Peyer's patch (tissue), 4 donors: ENCODE results near the gene MRPL19. TPM values are rescaled to one million over a fixed set of nuclear protein-coding genes. Genes with fewer than 3 reads are reported as not detected.

Experiments used
- DNase-seq, 3 donors: peaks; one replicate each; pipeline ENCODE4 v3.0.0-alpha.2; 2017 to 2019
- H3K27ac ChIP-seq, 4 donors: fragments of 200-600 bp; sonication (generic); one replicate each; pipeline ENCODE4 v1.5.1; 2016 to 2019
- H3K27me3 ChIP-seq, 2 donors: fragments of 200-600 bp; sonication (generic); one replicate each; pipeline ENCODE4 v1.5.1; 2019
- H3K36me3 ChIP-seq, 3 donors: fragments of 200-600 bp; sonication (generic); one replicate each; pipeline ENCODE4 v1.5.1; 2016 to 2019
- H3K4me1 ChIP-seq, 4 donors: fragments of 200-600 bp; sonication (generic); one replicate each; pipeline ENCODE4 v1.5.1; 2016 to 2019
- H3K4me3 ChIP-seq, 4 donors: fragments of 200-600 bp; sonication (generic); 1 replicate in 3 of 4; 2 replicates in 1 of 4; pipeline ENCODE4 v1.5.1; 2016 to 2019; ENCODE audit warnings: mild to moderate bottlenecking in 1 of 4
- H3K9me3 ChIP-seq, 4 donors: fragments of 200-600 bp; sonication (generic); one replicate each; pipeline ENCODE4 v1.5.1; 2016 to 2019; ENCODE audit warnings: mild to moderate bottlenecking in 1 of 4
- CTCF ChIP-seq, 6 experiments: fragments of 450-650 bp in 4 of 6; fragments of 200-600 bp in 2 of 6; sonication (generic) in 1 of 6; IDR thresholded peaks; one replicate each; pipeline ENCODE4 v1.5.1; 2017 to 2019; ENCODE audit warnings: antibody characterized with exemption in 6 of 6, mild to moderate bottlenecking in 3 of 6, moderate library complexity in 1 of 6
- POLR2A ChIP-seq, 2 donors: fragments of 450-650 bp; IDR thresholded peaks; one replicate each; pipeline ENCODE4 v1.5.1; 2017; ENCODE audit warnings: antibody characterized with exemption in 2 of 2, mild to moderate bottlenecking in 2 of 2, moderate library complexity in 2 of 2
- total RNA-seq, 4 donors: library from RNA; depleted of rRNA; stranded (reverse); fragments of >200 nt; gene quantifications; one replicate each; pipeline ENCODE4 v1.1.0, GENCODE V29; 2016

MRPL19 gene
- total RNA-seq, 4 donors from 2014 or later: 20.6 to 61.1 (median 26.8) TPM

GRCh38 chr2:75627902-75628504 lies 18.6 kb upstream of the MRPL19 start:
- peak; percentile 50 to 85 (median 77) for DNase-seq
- no peak for TF ChIP-seq POLR2A (IDR thresholded peaks at IDR 0.05)
- TF ChIP-seq CTCF (IDR thresholded peaks at IDR 0.05): peak; percentile 15 to 80 (median 70)
- H3K36me3 ChIP-seq: no peaks in the 10 kb centered on the region

GRCh38 chr2:75632091-75632701 lies 14.4 kb upstream of the MRPL19 start:
- H3K9me3 ChIP-seq: no peaks in the 10 kb centered on the region
- H3K27me3 ChIP-seq: no peaks in the 10 kb centered on the region

More at GRCh38 chr2:75627902-75628504, 18.6 kb upstream of the MRPL19 start:
- Histone ChIP-seq H3K27me3 (no peaks in the 10 kb centered on the region), H3K27ac (no peak overlapping the region), H3K4me3 (no peak overlapping the region), H3K9me3 (no peaks in the 10 kb centered on the region), H3K4me1 (no peaks in the 10 kb centered on the region)

GRCh38 chr2:75632813-75633212 lies 13.8 kb upstream of the MRPL19 start:
- no peak for DNase-seq
- Histone ChIP-seq H3K27me3 (no peaks in the 10 kb centered on the region), H3K4me1 (no peaks in the 10 kb centered on the region), H3K9me3 (no peaks in the 10 kb centered on the region), H3K27ac (no peak overlapping the region), H3K4me3 (no peak overlapping the region), H3K36me3 (no peaks in the 10 kb centered on the region)
- TF ChIP-seq CTCF (IDR thresholded peaks at IDR 0.05) (no peak), POLR2A (IDR thresholded peaks at IDR 0.05) (no peak)

More at GRCh38 chr2:75632091-75632701, 14.4 kb upstream of the MRPL19 start:
- no peak for TF ChIP-seq CTCF (IDR thresholded peaks at IDR 0.05)
- no peak for TF ChIP-seq POLR2A (IDR thresholded peaks at IDR 0.05)
- Histone ChIP-seq H3K27ac (no peak overlapping the region), H3K36me3 (no peaks in the 10 kb centered on the region), H3K4me3 (no peak overlapping the region), H3K4me1 (no peaks in the 10 kb centered on the region)
- no peak for DNase-seq

- H3K4me1 ChIP-seq: no peaks in the 10 kb centered on the region
- H3K27me3 ChIP-seq: no peaks in the 10 kb centered on the region
- H3K27ac ChIP-seq: no peak overlapping the region
- H3K9me3 ChIP-seq: no peaks in the 10 kb centered on the region
- H3K36me3 ChIP-seq: no peaks in the 10 kb centered on the region
- H3K4me3 ChIP-seq: no peak overlapping the region
- TF ChIP-seq POLR2A (IDR thresholded peaks at IDR 0.05) (no peak), CTCF (IDR thresholded peaks at IDR 0.05) (no peak)
- DNase-seq: no peak
Measured at GRCh38 chr2:75633620-75634019, 13.0 kb upstream of the MRPL19 start.

- Histone ChIP-seq H3K9me3 (no peaks in the 10 kb centered on the region), H3K27ac (no peak overlapping the region), H3K36me3 (no peaks in the 10 kb centered on the region), H3K4me1 (no peaks in the 10 kb centered on the region), H3K27me3 (no peaks in the 10 kb centered on the region), H3K4me3 (no peak overlapping the region)
- DNase-seq: no peak
- TF ChIP-seq POLR2A (IDR thresholded peaks at IDR 0.05) (no peak), CTCF (IDR thresholded peaks at IDR 0.05) (no peak)
Measured at GRCh38 chr2:75634945-75635344, 11.6 kb upstream of the MRPL19 start.
